DLD1 (cell line): ENCODE measurements around the gene TUBA4A.

ENCODE experiments used
- in situ Hi-C: cut with HindIII; loops from 2 replicates; pipeline ENCODE4 v1.10.0; 2017; ENCODE audit warnings: low sequenced_read_pairs

The TUBA4A gene

DNA sequence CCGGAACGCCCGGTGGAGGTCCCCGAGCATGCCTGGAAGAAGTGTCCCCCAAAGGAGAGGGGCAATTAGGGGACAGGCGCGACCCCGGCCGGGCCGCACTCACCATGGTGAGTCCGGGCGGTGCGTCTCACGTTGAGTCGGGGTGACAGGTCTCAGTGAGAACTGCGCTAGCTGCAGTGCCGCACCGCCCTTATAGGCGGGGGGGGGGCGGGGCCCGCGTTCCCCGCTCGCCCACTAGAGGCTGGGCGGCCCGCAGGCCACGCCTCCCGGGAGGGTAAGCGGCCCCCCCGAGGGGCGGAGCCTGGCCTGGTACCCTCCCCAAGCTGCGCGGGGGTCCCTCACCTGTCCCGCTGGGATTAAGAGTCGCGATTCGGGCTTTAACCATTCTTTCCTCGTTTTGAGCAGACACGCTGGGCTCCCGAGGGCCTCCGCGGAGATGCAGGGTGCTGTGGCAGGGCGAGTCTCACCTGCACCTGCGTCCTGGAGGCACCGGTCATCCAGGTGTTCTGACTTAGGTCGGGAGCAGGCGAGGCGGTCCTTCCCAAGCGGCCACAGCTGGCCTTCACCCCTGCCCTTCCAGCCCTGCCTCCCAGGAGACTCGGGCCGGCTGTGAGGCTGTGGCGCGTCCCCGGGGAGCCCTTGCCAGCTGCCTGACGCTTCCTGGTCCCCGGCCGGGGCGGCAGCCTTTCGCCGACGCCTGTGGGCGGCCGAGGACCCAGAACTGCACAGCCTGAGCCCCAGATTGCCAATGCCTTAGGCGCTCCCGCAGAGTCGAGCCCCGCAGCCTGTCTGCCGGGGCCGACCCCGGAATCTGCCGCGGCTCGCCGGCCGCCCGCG is at the start of gene TUBA4A:
TUBA4A (minus strand) TSS at position 166 of the 837 bp plus-strand sequence; CDS start at position 106, 60 bp downstream.
- in situ Hi-C loops, result no loop called here

DNA sequence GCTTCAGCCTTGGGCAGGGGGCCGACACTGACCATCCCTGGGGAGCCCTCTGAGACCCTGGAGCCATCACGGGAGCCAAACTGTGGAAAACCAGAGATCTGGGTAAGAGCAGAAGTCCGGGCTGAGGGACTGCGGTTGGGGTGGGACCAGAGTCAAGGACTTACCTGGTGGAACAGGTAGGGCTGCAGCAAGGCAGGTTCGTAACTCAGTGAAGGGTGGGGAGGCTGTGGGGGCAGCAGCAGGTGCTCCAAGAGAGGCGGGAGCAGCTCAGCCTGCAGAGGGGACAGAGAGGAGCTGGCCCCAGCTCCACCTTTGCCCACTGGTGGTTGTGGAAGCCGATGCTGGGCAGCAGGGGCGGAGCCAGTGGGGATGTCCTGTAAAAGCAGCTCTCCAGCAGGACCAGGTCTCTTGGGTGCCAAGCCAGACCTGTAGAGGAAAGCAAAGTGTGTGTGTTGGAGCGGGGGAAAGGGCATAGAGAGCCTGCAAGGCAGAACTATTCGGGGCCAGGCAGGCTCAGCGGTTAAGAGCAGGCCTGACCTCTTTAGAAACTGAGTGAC is 48.8 kb upstream of the TUBA4A start:
- in situ Hi-C loops, result no loop called here

DNA sequence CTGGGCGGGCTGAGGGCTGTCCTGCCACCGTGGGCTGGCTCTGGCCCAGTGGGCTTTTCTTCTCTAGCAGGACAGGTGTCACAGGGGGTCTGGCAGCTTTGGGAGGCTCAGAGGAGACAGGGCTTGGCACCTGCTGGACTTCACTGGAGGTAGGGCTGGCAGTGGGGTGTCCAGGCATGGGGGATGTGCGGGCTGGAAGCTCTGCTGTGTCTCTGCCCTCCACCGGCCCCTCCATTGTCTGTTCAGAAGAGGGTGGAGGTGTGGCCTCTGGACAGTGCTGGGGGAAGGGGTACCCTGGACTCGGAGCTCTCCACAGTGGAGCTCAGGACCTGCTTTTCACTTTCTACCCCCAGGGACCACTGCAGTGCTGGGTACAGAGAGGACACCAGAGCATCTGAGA is 46.3 kb upstream of the TUBA4A start:
- in situ Hi-C loops, result no loop called here

DNA sequence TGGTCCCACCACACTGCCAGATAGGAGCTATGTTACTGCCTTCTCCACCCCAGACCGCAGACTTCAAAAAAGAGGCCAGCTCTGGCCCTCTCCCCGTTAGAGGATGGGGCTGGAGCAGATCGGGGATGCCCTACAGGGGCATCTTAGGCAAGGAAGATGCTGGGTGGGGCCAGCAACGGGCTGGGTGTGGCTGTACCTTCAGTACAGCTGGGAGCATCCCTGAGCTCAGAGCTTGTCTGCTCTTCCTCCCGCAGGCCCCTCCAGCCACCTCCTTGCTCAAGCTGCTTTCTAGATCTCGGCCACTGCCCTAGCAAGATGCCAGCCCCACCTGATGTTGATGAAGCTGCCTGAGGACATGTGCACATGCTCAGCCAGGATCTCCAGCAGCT is 45.6 kb upstream of the TUBA4A start:
- in situ Hi-C loops, result no loop called here

DNA sequence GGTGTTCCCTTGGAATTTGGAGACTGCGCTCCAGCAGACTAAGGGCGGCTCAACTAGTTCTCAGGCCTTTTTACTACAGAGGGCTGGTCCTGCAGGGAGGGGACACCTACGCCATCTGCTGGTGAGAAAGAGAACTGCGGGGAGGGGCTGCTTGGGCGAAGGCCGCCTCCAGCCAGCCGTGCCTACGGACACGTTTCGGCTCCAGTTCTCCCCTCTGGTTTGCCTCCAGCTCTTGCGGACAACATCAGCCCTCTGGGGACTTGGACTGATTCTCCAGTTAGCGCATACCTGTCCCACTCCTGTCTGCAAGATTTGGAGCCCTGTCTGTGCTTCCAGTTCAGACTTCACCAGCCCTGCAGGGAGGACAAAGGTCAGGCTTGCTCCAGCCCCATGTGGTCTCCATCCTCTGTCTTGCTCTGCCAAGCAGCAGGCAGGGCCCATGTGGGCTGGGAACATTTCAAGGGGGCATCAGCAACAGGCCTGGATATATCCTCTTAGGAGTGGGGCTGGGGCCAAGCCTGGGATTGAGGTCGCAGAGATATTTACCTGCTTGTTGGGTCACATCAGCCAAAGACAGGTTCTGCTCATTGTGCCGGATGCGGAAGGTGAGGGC is 45.1 kb upstream of the TUBA4A start:
- in situ Hi-C loops, result no loop called here

DNA sequence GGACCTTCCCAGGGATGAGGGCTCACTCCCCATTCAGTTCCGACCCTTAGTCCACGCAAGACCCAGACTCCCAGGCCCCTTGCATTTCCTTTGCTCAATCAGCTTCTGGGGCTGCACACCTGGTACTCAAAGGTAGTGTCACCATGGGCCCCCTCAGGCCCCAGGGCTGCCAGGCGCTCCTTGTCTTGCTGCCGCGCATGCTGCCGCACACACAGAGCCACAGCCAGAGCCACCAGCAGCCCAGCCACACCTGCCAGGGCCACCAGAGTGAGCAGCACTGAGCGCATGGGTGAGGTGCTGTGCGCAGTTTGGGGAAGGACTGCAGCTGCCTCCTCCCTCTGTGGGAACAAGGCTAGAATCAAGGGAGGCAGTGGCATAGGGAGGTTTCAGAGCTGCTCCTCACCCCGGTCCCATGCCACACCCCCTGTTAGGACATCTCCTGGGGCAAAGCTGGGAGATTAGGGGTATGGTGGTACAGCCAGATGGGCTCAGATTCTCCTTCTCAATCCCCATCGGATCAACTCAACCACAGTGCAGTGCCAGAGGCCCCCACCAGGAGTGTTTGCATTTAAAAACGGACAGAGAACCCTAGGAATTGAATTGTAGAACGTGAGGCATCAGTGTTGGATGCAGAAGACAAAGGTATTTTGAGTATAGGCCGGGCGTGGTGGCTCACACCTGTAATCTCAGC is 44.2 kb upstream of the TUBA4A start:
- in situ Hi-C loops, result no loop called here

DNA sequence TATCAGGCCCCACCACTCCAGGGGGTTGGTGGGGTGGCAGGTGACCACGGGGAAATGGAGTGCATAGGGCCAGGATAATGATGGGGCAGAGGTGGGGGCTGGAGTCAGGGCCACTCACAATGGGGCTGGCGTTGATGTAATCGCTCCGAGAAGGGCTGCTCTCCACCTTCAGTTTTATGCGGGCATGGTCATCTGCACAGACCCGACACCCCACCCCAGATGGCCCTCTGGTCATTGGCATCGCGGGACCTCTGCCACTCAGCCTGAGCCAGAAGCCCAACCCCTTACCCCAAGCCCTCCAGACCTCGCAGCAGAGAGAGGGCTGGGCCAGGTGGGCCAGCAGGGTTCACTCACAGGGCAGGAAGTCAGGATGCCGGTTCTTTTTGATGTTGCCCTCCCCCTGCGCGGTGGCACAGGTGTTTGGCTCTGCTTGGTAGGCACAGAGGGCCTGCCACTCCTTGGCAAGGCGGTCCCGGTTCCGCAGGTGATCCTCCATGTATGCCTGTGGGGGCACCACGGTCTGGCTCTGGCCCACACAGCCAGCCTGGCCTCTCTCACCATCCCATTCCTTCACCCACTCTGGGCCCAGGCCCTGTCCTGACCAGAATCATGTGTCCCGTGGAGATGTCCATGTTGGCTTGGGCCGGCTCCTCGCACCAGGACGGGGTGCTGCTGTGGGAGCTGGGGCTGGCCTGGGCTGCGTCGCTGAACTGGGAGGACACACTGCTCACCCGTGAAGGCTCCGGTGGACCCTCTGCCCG is 43.1 kb upstream of the TUBA4A start:
- in situ Hi-C loops, result no loop called here

DNA sequence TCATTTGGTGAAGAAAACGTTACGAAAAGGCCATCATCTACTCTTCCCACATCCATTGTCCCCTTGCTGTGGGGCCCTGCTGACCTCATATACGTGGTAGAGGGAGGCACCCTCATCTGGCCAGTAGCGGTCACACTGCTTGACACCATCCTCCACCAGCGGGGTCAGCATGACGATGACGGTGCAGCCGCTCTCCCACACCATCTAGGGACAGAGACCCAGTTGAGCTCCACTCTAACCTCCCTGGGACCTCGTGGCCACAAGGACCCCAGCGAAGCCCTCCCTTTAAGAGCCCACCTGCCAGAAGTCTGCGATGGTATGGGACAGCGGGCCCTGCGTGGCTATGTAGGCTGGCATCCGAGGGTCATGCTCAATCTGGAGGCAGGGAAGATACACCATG is 42.4 kb upstream of the TUBA4A start:
- in situ Hi-C loops, result no loop called here

DNA sequence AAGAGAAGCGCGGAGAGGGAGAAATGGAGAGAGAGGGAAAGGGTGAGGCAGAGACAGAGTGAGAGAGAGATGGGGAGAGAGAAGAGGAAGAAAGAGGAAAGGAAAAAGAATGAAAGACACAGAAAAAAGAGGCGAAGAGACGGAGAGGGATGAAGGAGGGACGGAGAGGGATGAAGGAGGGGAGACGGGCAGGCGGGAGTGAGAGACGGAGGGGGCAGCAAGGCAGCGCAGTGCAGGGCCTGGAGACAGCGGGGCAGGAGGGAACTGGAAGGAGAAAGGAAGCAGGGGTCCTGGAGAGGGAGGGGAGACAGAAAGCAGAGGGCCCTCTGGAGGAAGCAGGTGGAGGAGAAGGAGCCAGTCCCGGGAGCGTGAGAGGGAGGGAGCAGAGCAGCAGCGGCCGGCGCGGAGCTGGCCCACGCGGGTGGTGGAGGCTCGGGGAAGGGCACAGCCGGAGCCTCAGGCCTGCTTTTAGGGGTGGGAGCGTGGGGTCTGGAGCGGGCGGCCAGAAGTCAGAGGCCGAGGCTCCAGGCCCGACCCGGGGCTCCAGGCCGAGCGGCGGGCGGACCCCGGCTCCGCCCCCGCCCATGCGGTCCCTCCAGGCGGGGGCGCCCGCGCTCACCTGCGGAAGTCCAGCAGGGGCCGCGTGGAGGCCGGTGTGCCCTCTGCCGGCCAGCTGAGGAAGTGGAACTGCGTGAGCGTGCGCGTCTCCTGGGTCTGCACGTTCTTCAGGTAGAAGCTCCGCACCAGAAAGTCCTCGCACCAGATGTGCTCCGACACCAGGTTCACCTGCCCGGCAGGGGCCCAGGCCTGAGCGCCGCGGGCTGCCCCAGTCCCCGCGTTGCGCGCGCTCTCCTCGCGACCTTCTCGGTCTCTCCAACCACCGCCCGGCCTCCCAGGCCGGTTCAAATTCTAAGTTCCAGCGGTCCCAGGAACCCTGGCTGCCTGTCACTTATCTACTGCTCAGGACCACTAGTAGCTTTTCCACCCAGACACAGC is 40.9 kb upstream of the TUBA4A start:
- in situ Hi-C loops, result no loop called here

DNA sequence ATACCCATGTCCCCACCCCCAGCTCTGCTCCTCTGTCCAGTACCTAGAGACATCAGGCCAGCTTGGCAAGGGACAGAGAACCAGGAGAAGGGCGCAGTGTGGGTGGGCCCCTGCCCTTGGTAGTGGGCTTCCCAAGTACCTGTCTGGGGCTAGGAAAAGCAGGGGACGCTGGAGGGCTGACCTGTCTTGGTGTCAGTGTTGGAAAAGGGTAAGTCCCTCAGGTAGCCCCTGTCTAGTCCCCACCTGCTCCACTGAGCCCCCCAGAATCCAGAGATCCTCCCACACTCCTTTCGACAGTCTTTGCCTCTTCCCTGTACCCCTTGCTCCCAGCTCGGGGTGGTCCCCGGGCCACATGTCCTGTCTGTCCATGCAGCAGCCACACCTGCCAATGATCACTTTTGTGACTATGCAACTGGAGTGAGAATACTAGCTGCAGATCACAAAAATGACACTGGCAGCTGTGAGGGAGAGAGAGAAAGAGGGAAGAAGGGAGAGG is 40.1 kb upstream of the TUBA4A start:
- in situ Hi-C loops, result no loop called here

DNA sequence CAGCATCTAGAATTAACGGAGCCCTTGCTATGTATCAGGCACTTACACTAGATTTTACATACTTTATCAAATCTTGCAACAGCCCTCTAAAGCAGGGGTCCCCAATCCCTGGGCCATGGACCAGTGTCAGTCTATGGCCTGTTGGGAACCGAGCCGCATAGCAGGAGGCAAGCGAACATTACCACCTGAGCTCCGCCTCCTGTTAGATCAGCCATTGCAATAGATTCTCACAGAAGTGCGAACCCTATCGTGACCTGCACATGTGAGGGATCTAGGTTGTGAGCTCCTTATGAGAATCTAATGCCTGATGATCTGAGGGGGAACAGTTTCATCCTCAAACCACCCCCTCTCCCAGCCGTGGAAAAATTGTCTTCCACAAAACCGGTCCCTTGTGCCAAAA is 38.9 kb upstream of the TUBA4A start:
- in situ Hi-C loops, result no loop called here

DNA sequence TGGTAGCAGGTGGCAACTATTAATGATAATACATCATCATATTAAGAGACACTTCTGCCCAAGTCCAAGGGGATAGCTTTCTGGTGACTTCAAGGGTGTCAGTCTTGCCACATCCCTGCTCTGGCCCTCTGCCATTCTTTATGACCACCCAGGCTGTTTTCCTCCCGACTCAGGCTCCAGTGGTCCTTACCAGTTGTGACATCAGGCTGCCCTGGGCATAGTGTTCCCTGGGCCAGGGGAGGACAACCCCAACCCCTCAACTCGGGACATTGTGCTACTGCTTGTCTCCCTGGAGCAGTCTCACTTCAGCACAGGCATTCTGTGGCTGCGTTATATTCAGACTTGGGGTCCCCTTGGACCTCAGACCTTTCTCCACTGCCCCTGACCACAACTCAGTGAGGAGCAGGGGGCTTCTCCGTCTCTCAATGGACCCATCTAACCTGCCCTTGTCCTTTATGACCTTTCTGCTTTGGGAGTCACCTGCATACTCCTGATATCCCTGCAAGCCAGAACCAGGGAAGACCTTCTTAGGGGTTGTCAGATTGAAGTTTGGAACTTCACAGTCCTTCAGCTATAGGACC is 38.3 kb upstream of the TUBA4A start:
- in situ Hi-C loops, result no loop called here

DNA sequence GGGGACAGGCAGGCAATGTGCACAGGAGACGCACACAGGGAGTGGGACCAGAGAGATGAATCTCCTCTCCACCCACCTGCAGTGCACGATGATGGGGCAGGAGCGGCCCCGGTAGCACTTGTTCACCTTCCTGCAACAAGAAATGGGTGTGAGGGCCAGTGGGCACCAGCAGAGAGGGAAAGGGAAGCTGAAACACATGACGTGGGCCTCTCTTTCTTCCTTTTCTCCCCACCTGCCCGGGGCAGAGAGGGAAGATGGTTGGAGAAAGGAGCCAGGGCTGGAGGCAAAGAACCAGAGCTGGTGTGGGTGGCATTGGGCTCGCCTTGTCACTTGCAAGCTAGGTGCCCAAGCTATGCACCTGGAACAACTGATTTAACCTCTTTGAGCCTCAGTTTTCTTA is 37.7 kb upstream of the TUBA4A start:
- in situ Hi-C loops, result no loop called here

DNA sequence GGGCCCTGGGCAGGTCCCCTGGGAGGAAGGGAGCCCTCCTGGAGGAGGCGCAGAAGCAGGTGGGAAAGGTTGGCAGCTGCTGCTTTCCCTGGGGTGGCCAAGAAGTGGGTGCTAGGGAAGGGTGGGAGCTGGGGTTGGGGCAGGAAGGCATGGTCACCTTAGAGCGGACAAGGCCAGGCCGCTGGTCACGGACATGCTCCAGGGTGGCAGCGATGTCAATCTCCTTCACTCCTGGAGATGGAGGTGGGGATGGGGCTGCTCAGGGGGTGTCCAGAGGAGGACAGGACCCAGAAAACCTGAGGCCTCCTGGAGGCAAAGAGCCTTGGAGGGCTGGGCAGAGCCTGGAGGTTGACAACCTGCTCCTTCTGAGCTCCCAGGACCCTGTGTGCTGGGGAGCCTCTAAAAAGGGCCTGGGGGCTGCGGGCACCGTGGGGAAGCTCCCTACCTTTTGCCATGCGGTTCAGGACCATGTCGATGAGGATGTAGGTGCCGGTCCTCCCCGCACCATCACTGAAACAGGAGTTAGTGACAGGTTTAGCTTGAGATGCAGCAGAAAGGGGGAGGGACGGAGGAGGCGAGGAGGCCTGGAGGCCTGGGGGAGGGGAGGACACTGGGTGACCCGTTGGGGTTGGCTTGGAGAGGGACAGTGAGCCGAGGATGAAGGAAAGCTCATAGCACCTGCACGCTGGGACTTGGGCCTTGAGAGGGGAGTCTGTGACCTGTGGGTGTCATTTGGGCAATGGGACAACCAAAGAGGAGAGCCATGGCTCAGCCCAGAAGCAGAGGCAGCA is 36.9 kb upstream of the TUBA4A start:
- in situ Hi-C loops, result no loop called here

DNA sequence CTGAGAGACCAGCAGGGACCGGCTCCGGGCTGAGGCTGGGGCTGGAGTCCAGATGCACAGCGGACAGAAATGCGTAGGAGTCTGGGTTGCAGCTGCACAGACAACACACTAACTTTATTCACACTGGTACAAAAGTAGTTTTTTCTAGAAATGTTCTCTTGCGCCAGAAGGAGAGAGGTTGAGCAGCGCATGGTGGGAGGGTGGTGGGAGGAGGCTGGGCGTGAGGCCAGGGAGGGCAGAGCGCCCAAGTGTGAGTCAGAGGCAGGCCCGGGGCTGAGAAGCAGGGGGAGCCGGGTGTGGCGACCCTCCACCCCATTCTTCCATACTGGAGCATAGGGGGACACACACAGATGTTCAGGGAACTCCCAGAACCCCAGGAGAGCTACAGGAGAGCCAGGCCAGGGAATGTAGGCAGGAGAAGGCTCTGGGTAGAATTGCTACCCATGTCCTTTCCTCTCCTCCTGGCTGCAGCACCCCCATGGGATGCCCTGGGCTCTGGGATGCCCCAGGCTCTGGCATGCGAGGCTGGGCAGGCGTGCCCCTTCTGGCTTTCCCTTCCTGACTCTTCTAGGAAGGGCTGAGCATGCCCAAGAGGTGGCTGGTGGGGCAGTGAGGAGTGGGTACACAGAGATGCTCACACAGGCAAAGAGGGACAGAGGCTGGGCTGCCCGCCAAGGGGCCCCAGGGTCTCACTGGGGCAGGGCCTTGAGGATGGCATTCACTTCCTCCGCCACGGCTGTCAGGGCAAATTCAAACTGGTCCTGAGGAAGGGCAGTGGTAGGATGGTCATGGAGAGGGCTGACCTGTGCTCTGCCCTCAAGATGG is 36.0 kb upstream of the TUBA4A start:
- in situ Hi-C loops, result no loop called here

DNA sequence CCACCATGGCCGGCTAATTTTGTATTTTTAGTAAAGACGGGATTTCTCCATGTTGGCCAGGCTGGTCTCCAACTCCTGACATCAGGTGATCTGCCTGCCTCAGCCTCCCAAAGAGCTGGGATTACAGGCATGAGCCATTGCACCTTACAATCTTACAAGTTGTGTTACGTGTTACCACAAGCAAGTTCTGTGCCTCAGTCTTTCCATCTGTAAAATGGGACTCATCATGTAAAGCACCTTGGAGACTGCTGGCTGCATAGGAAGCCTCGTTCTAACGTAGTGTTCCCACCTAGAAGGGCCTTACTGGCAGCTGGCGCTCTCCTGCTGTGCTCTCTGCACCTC is 35.4 kb upstream of the TUBA4A start:
- in situ Hi-C loops, result no loop called here

DNA sequence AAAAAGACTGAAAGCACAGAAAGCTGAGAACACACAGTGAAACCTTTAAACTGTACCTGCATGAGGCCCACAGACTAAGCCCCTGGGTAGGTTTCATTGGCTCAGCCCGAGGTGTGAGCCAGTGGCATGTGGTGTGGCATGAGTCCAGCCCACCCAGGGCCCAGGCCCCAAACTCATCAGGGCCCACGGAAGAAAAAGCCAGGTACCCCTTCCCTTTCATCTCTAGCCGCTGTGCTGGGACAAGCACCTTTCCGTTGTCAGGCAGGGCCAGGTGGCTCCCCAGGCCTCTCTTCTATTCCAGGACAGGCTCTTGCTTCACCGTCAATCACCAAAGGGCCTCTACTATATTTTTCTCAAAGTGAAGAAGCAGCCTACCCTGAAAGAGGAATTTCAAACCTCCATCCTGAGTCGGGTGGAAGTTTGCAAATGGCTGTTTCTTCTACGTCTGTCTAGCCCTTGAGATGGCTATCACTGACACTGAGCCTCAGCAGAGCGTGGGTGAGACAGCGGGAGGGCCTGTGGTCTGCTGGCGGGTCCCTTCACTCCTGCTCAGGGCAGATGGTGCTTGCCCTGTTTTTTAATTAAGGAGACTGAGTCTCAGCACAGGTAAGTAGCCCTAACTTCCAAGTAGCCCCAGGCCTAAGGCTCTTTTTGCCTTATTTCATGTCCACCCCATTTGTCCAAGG is 34.0 kb upstream of the TUBA4A start:
- in situ Hi-C loops, result no loop called here
